MCF 10A (cell line): ENCODE data around the gene GMPR2. TPM values are rescaled to one million over a fixed set of nuclear protein-coding genes. Genes with fewer than 3 reads are reported as not detected.
A peak's percentile ranks its signal among the peaks of the same experiment; 100 is the strongest.

Experiments used
- BruUV-seq: library from RNA; stranded (reverse); fragments of 400-500 nt; replicated peaks from 2 replicates; lab custom pipeline; 2021; lab: Mats Ljungman, UMichigan
- CTCF ChIA-PET: fragments of 300-600 bp; sonication (Branson Sonifier 250); formaldehyde crosslinking; extraction: SDS; loops from one replicate; lab custom pipeline; 2021; ENCODE audit warnings: antibody characterized with exemption, inconsistent platforms; lab: Yijun Ruan, JAX
- POLR2A ChIA-PET: fragments of 300-600, 350-650 bp; sonication (Branson Sonifier 250); formaldehyde crosslinking; extraction: SDS; loops from one replicate; lab custom pipeline; 2020; ENCODE audit warnings: antibody characterized with exemption, inconsistent platforms; lab: Yijun Ruan, JAX
- DNase-seq: peaks from one replicate; pipeline ENCODE4 v3.0.0-alpha.2; 2018; ENCODE audit not compliant: unreplicated experiment
- H3K27ac Mint-ChIP-seq: one replicate; pipeline ENCODE4 v1.8.0; 2022; ENCODE audit warnings: mild to moderate bottlenecking, low read depth, mixed read lengths; ENCODE audit not compliant: unreplicated experiment
- H3K27me3 Mint-ChIP-seq: one replicate; pipeline ENCODE4 v1.8.0; 2022; ENCODE audit warnings: mixed read lengths; ENCODE audit not compliant: insufficient read depth, unreplicated experiment
- H3K36me3 Mint-ChIP-seq: one replicate; pipeline ENCODE4 v1.8.0; 2022; ENCODE audit warnings: mild to moderate bottlenecking, moderate library complexity, mixed read lengths; ENCODE audit not compliant: insufficient read depth, unreplicated experiment
- H3K4me1 Mint-ChIP-seq: one replicate; pipeline ENCODE4 v1.8.0; 2022; ENCODE audit warnings: mixed read lengths; ENCODE audit not compliant: insufficient read depth, unreplicated experiment
- H3K4me3 Mint-ChIP-seq: one replicate; pipeline ENCODE4 v1.8.0; 2022; ENCODE audit warnings: mild to moderate bottlenecking, moderate library complexity, mixed read lengths; ENCODE audit not compliant: unreplicated experiment
- H3K9me3 Mint-ChIP-seq: one replicate; pipeline ENCODE4 v1.8.0; 2022; ENCODE audit warnings: mixed read lengths; ENCODE audit not compliant: unreplicated experiment
- intact Hi-C: fragments of 100-400 bp; cut with micrococcal nuclease; formaldehyde crosslinking; loops from 2 replicates; pipeline ENCODE4 v1.14.1; 2022
- total RNA-seq: library from RNA; stranded (reverse); gene quantifications from 2 replicates; pipeline ENCODE4 v1.2.3, GENCODE V29; 2022
- TF ChIP-seq, protein P1 (sequence below): fragments of 200-600 bp; IDR thresholded peaks from one replicate; pipeline ENCODE4 v1.8.0; 2022; ENCODE audit warnings: antibody characterized with exemption, mild to moderate bottlenecking; ENCODE audit not compliant: unreplicated experiment

The GMPR2 gene
- total RNA-seq, 1 experiment from 2014 or later, result 77.3 TPM

- Mint-ChIP-seq H3K36me3 (peaks cover 25% of the 10 kb centered on the region), H3K4me3 (peak within 1 kb of the TSS; percentile 28), H3K9me3 (no peaks in the 10 kb centered on the region), H3K4me1 (peaks cover 59% of the 10 kb centered on the region), H3K27me3 (no peaks in the 10 kb centered on the region), H3K27ac (peak within 1 kb of the TSS; percentile 83)
- no TSS peak for BruUV-seq
- POLR2A ChIA-PET, result interaction anchor here (0.7 to 7.2 kb wide), 12 partner anchors 8 to 68 kb away, joined by 3 to 62 read pairs (median 10); partner anchors contain the start of genes DHRS1, NOP9, RABGGTA and TINF2
- intact Hi-C loops, result no loop called here
- no peak for DNase-seq
- TF ChIP-seq, protein P1, sequence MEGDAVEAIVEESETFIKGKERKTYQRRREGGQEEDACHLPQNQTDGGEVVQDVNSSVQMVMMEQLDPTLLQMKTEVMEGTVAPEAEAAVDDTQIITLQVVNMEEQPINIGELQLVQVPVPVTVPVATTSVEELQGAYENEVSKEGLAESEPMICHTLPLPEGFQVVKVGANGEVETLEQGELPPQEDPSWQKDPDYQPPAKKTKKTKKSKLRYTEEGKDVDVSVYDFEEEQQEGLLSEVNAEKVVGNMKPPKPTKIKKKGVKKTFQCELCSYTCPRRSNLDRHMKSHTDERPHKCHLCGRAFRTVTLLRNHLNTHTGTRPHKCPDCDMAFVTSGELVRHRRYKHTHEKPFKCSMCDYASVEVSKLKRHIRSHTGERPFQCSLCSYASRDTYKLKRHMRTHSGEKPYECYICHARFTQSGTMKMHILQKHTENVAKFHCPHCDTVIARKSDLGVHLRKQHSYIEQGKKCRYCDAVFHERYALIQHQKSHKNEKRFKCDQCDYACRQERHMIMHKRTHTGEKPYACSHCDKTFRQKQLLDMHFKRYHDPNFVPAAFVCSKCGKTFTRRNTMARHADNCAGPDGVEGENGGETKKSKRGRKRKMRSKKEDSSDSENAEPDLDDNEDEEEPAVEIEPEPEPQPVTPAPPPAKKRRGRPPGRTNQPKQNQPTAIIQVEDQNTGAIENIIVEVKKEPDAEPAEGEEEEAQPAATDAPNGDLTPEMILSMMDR, result no peak
- CTCF ChIA-PET, result interaction anchor here (0.6 to 32.3 kb wide), 8 partner anchors 7 to 174 kb away, joined by 3 to 457 read pairs (median 4); partner anchors contain the start of genes DHRS1, LTB4R2, NOP9 and TINF2
Observed at GRCh38 chr14:24262821-24263733, 30.3 kb downstream of the GMPR2 start, which contains the start of gene TGM1. Gene TGM1 (minus strand): TSS chr14:24263177. CDS start chr14:24262352, 825 bp downstream.

- peaks cover 25% of the 10 kb centered on the region for H3K36me3 Mint-ChIP-seq
- ChIA-PET POLR2A (interaction anchor here (0.6 to 7.2 kb wide), 14 partner anchors 10 to 150 kb away, joined by 3 to 62 read pairs (median 5); partner anchors contain the start of genes DCAF11, DHRS1, NOP9 and NRL), CTCF (interaction anchor here (0.6 to 32.3 kb wide), 9 partner anchors 11 to 703 kb away, joined by 3 to 457 read pairs (median 4); partner anchors contain the start of genes CIDEB, DHRS1, LTB4R2 and NOP9)
- BruUV-seq, result no TSS peak
- peak overlapping the region; percentile 28 for H3K4me3 Mint-ChIP-seq
- TF ChIP-seq, protein P1, result no peak
- no peaks in the 10 kb centered on the region for H3K27me3 Mint-ChIP-seq
- intact Hi-C loops, result no loop called here
- DNase-seq, result no peak
- H3K9me3 Mint-ChIP-seq, result no peaks in the 10 kb centered on the region
- peaks cover 52% of the 10 kb centered on the region for H3K4me1 Mint-ChIP-seq
- peak overlapping the region; percentile 83 for H3K27ac Mint-ChIP-seq
Observed at GRCh38 chr14:24263848-24264247, 31.1 kb downstream of the GMPR2 start.

DNA sequence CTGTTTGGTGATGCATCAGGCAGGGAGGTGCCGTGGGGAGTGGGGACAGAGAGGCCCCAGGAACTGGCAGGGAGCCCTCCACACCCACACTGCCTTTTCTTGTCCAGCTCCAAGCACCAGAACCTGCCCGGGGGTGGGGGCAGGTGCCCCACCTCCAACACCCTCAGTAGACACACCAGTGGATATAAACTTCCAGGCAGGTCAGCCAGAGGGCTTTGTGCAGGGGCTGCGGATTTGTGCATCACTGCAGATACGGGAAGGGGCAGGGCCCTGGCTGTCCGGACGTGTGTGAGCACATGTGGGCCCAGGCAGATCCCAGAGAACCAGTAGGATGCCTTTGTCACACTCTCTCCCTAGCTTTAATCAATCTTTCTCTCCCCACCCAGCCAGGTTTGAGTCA lies 31.6 kb downstream of the GMPR2 start:
- no TSS peak for BruUV-seq
- no peaks in the 10 kb centered on the region for H3K27me3 Mint-ChIP-seq
- peaks cover 25% of the 10 kb centered on the region for H3K36me3 Mint-ChIP-seq
- CTCF ChIA-PET, result interaction anchor here (0.6 to 32.3 kb wide), 7 partner anchors 11 to 704 kb away, joined by 3 to 457 read pairs (median 5); partner anchors contain the start of genes CIDEB, DHRS1, NOP9 and TINF2
- H3K9me3 Mint-ChIP-seq, result no peaks in the 10 kb centered on the region
- no peak overlapping the region for H3K4me3 Mint-ChIP-seq
- TF ChIP-seq, protein P1, result no peak
- intact Hi-C loops, result no loop called here
- H3K27ac Mint-ChIP-seq, result peak overlapping the region; percentile 83
- POLR2A ChIA-PET, result interaction anchor here (0.6 to 7.2 kb wide), 16 partner anchors 10 to 150 kb away, joined by 3 to 62 read pairs (median 4); partner anchors contain the start of genes CIDEB, DCAF11, DHRS1 and NOP9
- DNase-seq, result peak; percentile 87
- H3K4me1 Mint-ChIP-seq, result peaks cover 48% of the 10 kb centered on the region
